ENCODE results near the gene USP8. TPM values are rescaled to one million over a fixed set of nuclear protein-coding genes. Genes with fewer than 3 reads are reported as not detected.

The USP8 gene
- total RNA-seq, 2 donors from 2014 or later: 32.4 to 34.6 TPM

- Histone ChIP-seq H3K9me3 (no peaks in the 10 kb centered on the region), H3K36me3 (replicated peaks in 1 of 2; ENCODE audit: insufficient read depth in 1 of 2, low read depth in 2 of 2) (no peaks in the 10 kb centered on the region), H3K4me1 (no peaks in the 10 kb centered on the region), H3K27ac (no peak overlapping the region), H3K27me3 (no peaks in the 10 kb centered on the region), H3K4me3 (no peak overlapping the region)
- DNase-seq: no peak
- intact Hi-C loops (cut with DNase I): no loop called here
- 67% methylated on average over 5 of the region's 5 CpGs for WGBS, 2 donors
- no peak for TF ChIP-seq POLR2A (IDR thresholded peaks at IDR 0.05)
- TF ChIP-seq CTCF (IDR thresholded peaks at IDR 0.05): no peak
- ATAC-seq: no peak
These were observed 99.6 kb downstream of the USP8 start for GRCh38 chr15:50523851-50524251.

GRCh38 chr15:50531163-50531562, 107.0 kb downstream of the USP8 start:
- WGBS, 2 donors: 75 to 85% methylated on average over 4 of the region's 4 CpGs
- TF ChIP-seq CTCF (IDR thresholded peaks at IDR 0.05): no peak
- no peak for TF ChIP-seq POLR2A (IDR thresholded peaks at IDR 0.05)
- no peak for ATAC-seq
- Histone ChIP-seq H3K27ac (no peak overlapping the region), H3K27me3 (no peaks in the 10 kb centered on the region), H3K36me3 (replicated peaks in 1 of 2; ENCODE audit: insufficient read depth in 1 of 2, low read depth in 2 of 2) (no peaks in the 10 kb centered on the region), H3K4me3 (no peak overlapping the region), H3K9me3 (no peaks in the 10 kb centered on the region), H3K4me1 (no peaks in the 10 kb centered on the region)
- DNase-seq: no peak
- intact Hi-C loops (cut with DNase I): no loop called here

GRCh38 chr15:50531766-50532165, 107.6 kb downstream of the USP8 start:
- Histone ChIP-seq H3K36me3 (replicated peaks in 1 of 2; ENCODE audit: insufficient read depth in 1 of 2, low read depth in 2 of 2) (no peaks in the 10 kb centered on the region), H3K4me1 (no peaks in the 10 kb centered on the region), H3K27me3 (no peaks in the 10 kb centered on the region), H3K9me3 (no peaks in the 10 kb centered on the region), H3K4me3 (no peak overlapping the region), H3K27ac (no peak overlapping the region)
- intact Hi-C loops (cut with DNase I): no loop called here
- no peak for DNase-seq
- no peak for ATAC-seq
- no peak for TF ChIP-seq POLR2A (IDR thresholded peaks at IDR 0.05)
- no peak for TF ChIP-seq CTCF (IDR thresholded peaks at IDR 0.05)
- 64 to 82% methylated on average over 4 of the region's 4 CpGs for WGBS, 2 donors

GRCh38 chr15:50542887-50543210, 118.6 kb downstream of the USP8 start:
- no peak for ATAC-seq

More at GRCh38 chr15:50542887-50543210, 118.6 kb downstream of the USP8 start:
- Histone ChIP-seq H3K4me3 (no peak overlapping the region), H3K9me3 (no peaks in the 10 kb centered on the region), H3K36me3 (replicated peaks in 1 of 2; ENCODE audit: insufficient read depth in 1 of 2, low read depth in 2 of 2) (no peaks in the 10 kb centered on the region), H3K4me1 (no peaks in the 10 kb centered on the region), H3K27ac (no peak overlapping the region), H3K27me3 (no peaks in the 10 kb centered on the region)
- WGBS, 2 donors: 81 to 86% methylated on average over 2 of the region's 2 CpGs
- intact Hi-C loops (cut with DNase I): no loop called here
- TF ChIP-seq CTCF (IDR thresholded peaks at IDR 0.05): no peak
- TF ChIP-seq POLR2A (IDR thresholded peaks at IDR 0.05): no peak
- no peak for DNase-seq

Measured in body of pancreas (tissue), 4 donors.